HG03064 (cell line): Measurements from ENCODE around the gene RNF152.
"Not testable (repeated sequence)": the region's sequence is repeated elsewhere in the genome, so short reads cannot be mapped to it uniquely, and the experiment has no call there.

ENCODE experiments used
- ATAC-seq: cut with Tn5 transposase; IDR thresholded peaks from one replicate; pipeline ENCODE4 v1.9.1; 2021; ENCODE audit warnings: low read depth; ENCODE audit not compliant: unreplicated experiment

RNF152 gene

GRCh38 chr18:61824733-61825363 is 68.0 kb downstream of the RNF152 start:
- ATAC-seq = no peak

GRCh38 chr18:61823595-61823994 is 69.2 kb downstream of the RNF152 start:
- no peak for ATAC-seq

- ATAC-seq = no peak
These were observed 69.9 kb downstream of the RNF152 start for GRCh38 chr18:61822879-61823278.

- no peak for ATAC-seq
These were observed 71.1 kb downstream of the RNF152 start for GRCh38 chr18:61821748-61822147.

- ATAC-seq = no peak
These were observed 71.9 kb downstream of the RNF152 start for GRCh38 chr18:61820882-61821281.

- ATAC-seq = no peak
These were observed 75.7 kb downstream of the RNF152 start for GRCh38 chr18:61817086-61817485.

- no peak for ATAC-seq
These were observed 76.8 kb downstream of the RNF152 start for GRCh38 chr18:61815885-61816470.

- no peak for ATAC-seq
These were observed 84.5 kb downstream of the RNF152 start for GRCh38 chr18:61808286-61808685.

- no peak for ATAC-seq
These were observed 89.4 kb downstream of the RNF152 start for GRCh38 chr18:61803393-61803792.

- no peak for ATAC-seq
These were observed 94.9 kb downstream of the RNF152 start for GRCh38 chr18:61797696-61798590.

GRCh38 chr18:61791031-61791430 is 101.8 kb downstream of the RNF152 start:
- ATAC-seq = no peak

- not testable (repeated sequence) for ATAC-seq
These were observed 105.7 kb downstream of the RNF152 start for GRCh38 chr18:61787011-61787670.

- ATAC-seq = no peak
These were observed 107.2 kb downstream of the RNF152 start for GRCh38 chr18:61785588-61785987.

GRCh38 chr18:61784834-61785233 is 108.0 kb downstream of the RNF152 start:
- ATAC-seq = no peak

- no peak for ATAC-seq
These were observed 110.3 kb downstream of the RNF152 start for GRCh38 chr18:61782545-61782944.

- not testable (repeated sequence) for ATAC-seq
These were observed 116.6 kb downstream of the RNF152 start for GRCh38 chr18:61776201-61776600.

GRCh38 chr18:61774846-61775245 is 118.0 kb downstream of the RNF152 start:
- ATAC-seq = no peak

GRCh38 chr18:61772293-61772848 is 120.4 kb downstream of the RNF152 start:
- no peak for ATAC-seq

GRCh38 chr18:61771861-61772260 is 120.9 kb downstream of the RNF152 start:
- ATAC-seq = no peak

GRCh38 chr18:61770279-61770678 is 122.5 kb downstream of the RNF152 start:
- no peak for ATAC-seq
